Measurements from ENCODE around the gene HELZ2.

GRCh38 chr20:63572788-63573646 lies 1.0 kb downstream of the HELZ2 start:
- TF ChIP-seq, protein P1, sequence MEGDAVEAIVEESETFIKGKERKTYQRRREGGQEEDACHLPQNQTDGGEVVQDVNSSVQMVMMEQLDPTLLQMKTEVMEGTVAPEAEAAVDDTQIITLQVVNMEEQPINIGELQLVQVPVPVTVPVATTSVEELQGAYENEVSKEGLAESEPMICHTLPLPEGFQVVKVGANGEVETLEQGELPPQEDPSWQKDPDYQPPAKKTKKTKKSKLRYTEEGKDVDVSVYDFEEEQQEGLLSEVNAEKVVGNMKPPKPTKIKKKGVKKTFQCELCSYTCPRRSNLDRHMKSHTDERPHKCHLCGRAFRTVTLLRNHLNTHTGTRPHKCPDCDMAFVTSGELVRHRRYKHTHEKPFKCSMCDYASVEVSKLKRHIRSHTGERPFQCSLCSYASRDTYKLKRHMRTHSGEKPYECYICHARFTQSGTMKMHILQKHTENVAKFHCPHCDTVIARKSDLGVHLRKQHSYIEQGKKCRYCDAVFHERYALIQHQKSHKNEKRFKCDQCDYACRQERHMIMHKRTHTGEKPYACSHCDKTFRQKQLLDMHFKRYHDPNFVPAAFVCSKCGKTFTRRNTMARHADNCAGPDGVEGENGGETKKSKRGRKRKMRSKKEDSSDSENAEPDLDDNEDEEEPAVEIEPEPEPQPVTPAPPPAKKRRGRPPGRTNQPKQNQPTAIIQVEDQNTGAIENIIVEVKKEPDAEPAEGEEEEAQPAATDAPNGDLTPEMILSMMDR (IDR thresholded peaks at IDR 0.05) = no peak
- no peak for TF ChIP-seq POLR2A (IDR thresholded peaks at IDR 0.05)
